Liver (tissue), 9 donors: ENCODE measurements around the gene ACTN4. TPM values are rescaled to one million over a fixed set of nuclear protein-coding genes. Genes with fewer than 3 reads are reported as not detected.

Source experiments
- DNase-seq: peaks from one replicate; pipeline ENCODE4 v3.0.0-alpha.2; 2017; ENCODE audit warnings: low spot score
- H3K27ac ChIP-seq, 2 donors: one replicate each; pipeline ENCODE4 v1.7.0; 2013; ENCODE audit warnings: inconsistent platforms in 2 of 2, low read length in 2 of 2, control low read depth in 1 of 2, low read depth in 1 of 2, mild to moderate bottlenecking in 1 of 2
- H3K27me3 ChIP-seq, 4 donors: one replicate each; pipeline versions ENCODE4 v1.6.1 to v1.7.0; 2013; ENCODE audit warnings: low read length in 3 of 4, inconsistent platforms in 1 of 4, mild to moderate bottlenecking in 1 of 4, moderate library complexity in 1 of 4; ENCODE audit not compliant: control insufficient read depth in 4 of 4, insufficient read depth in 4 of 4
- H3K36me3 ChIP-seq, 4 donors: one replicate each; pipeline versions ENCODE4 v1.6.1 to v1.7.0; 2013; ENCODE audit warnings: low read length in 3 of 4, mild to moderate bottlenecking in 3 of 4, low read depth in 1 of 4, moderate library complexity in 1 of 4; ENCODE audit not compliant: control insufficient read depth in 4 of 4, insufficient read depth in 3 of 4
- H3K4me1 ChIP-seq, 4 donors: one replicate each; pipeline versions ENCODE4 v1.6.1 to v1.7.0; 2013; ENCODE audit warnings: low read length in 3 of 4, mild to moderate bottlenecking in 3 of 4, moderate library complexity in 1 of 4; ENCODE audit not compliant: control insufficient read depth in 4 of 4, insufficient read depth in 4 of 4
- H3K4me3 ChIP-seq, 3 donors: one replicate each; pipeline versions ENCODE4 v1.6.1 to v1.7.0; 2013; ENCODE audit warnings: low read length in 3 of 3, control low read depth in 1 of 3, low read depth in 1 of 3, mild to moderate bottlenecking in 1 of 3
- H3K9ac ChIP-seq, 2 donors: one replicate each; pipeline ENCODE4 v1.7.0; 2013; ENCODE audit warnings: low read length in 2 of 2, mild to moderate bottlenecking in 2 of 2, moderate library complexity in 2 of 2, control low read depth in 1 of 2, low read depth in 1 of 2
- H3K9me3 ChIP-seq, 4 donors: one replicate each; pipeline versions ENCODE4 v1.6.1 to v1.7.0; 2013; ENCODE audit warnings: low read length in 3 of 4; ENCODE audit not compliant: control insufficient read depth in 4 of 4
- CTCF ChIP-seq: fragments of 150-350 bp; IDR thresholded peaks from 2 replicates; pipeline ENCODE4 v1.5.1; 2017; ENCODE audit warnings: improper control_type of control experiment, low read depth, low read length; ENCODE audit not compliant: missing input control
- FOXA1 ChIP-seq: IDR thresholded peaks from 2 replicates; pipeline ENCODE4 v1.6.1; 2016; ENCODE audit warnings: antibody characterized with exemption
- GABPA ChIP-seq, 2 donors: IDR thresholded peaks in 1 of 2; conservative IDR thresholded peaks in 1 of 2; 2 replicates each; pipeline ENCODE4 v1.6.1; 2016; ENCODE audit warnings: antibody characterized with exemption in 2 of 2, mild to moderate bottlenecking in 1 of 2, moderate library complexity in 1 of 2
- HNF4A ChIP-seq, 2 donors: conservative IDR thresholded peaks; 2 replicates each; pipeline ENCODE4 v1.6.1; 2016; ENCODE audit warnings: antibody characterized with exemption in 2 of 2, mild to moderate bottlenecking in 2 of 2
- NR2F2 ChIP-seq: IDR thresholded peaks from 2 replicates; pipeline ENCODE4 v1.6.1; 2016; ENCODE audit warnings: antibody characterized with exemption
- RAD21 ChIP-seq, 2 donors: IDR thresholded peaks; 2 replicates each; pipeline ENCODE4 v1.6.1; 2016; ENCODE audit warnings: antibody characterized with exemption in 2 of 2, mild to moderate bottlenecking in 2 of 2
- RXRA ChIP-seq, 2 donors: IDR thresholded peaks; 2 replicates each; pipeline ENCODE4 v1.6.1; 2017 to 2018; ENCODE audit warnings: antibody characterized with exemption in 2 of 2, mild to moderate bottlenecking in 1 of 2
- WGBS: extraction: QIAGEN DNeasy Blood & Tissue Kit; methylation state at CpG from one replicate; pipeline ENCODE4 v1.1.7; 2013; 5-methylcytosine and 5-hydroxymethylcytosine counted together
- polyA plus RNA-seq, 2 donors: library from polyadenylated mRNA; stranded (reverse) in 1 of 2; unstranded in 1 of 2; fragments of 200-250 nt in 1 of 2; fragments of >200 nt in 1 of 2; fragmentation: Nextera tagmentation in 1 of 2; extraction: Ambion mirVana in 1 of 2; gene quantifications; one replicate each; pipeline versions ENCODE4 v1.2.1 to v1.2.3, GENCODE V29; 2013 to 2015
- total RNA-seq, 2 donors: library from RNA; depleted of rRNA; stranded (reverse); fragments of >200 nt; gene quantifications; one replicate each; pipeline ENCODE4 v1.2.3, GENCODE V29; 2014
- donor health status: healthy.
- donor health status: healthy.
- donor health status: healthy.
- donor health status: healthy.
- donor health status: healthy.

ACTN4 gene
- total and polyA plus RNA-seq, 4 donors = 35.4 to 164 (median 98.7) TPM

GRCh38 chr19:38699647-38700349 lies 52.3 kb downstream of the ACTN4 start:
- Histone ChIP-seq H3K4me3 (no peak overlapping the region), H3K9me3 (no peaks in the 10 kb centered on the region), H3K9ac (no peak overlapping the region), H3K27me3 (no peaks in the 10 kb centered on the region), H3K4me1 (peaks cover 21 to 68% (median 55%) of the 10 kb centered on the region in 4 donors), H3K27ac (peak overlapping the region; percentile 16 to 65), H3K36me3 (peaks cover under 1 to 16% (median 7%) of the 10 kb centered on the region in 4 donors)
- TF ChIP-seq RAD21 (IDR thresholded peaks at IDR 0.05) (peak in 1 of 2 donors; percentile 11), NR2F2 (peak; percentile 19), HNF4A (conservative IDR thresholded peaks at IDR 0.05) (no peak)
- 83% methylated on average over 18 of the region's 18 CpGs for WGBS
- DNase-seq = no peak

GRCh38 chr19:38700350-38700901 lies 53.0 kb downstream of the ACTN4 start:
- 72% methylated on average over 22 of the region's 22 CpGs for WGBS
- no peaks in the 10 kb centered on the region for H3K9me3 ChIP-seq
- H3K27me3 ChIP-seq = no peaks in the 10 kb centered on the region
- H3K4me3 ChIP-seq = no peak overlapping the region
- TF ChIP-seq RAD21 (IDR thresholded peaks at IDR 0.05) = peak in 1 of 2 donors; percentile 3
- no peak for TF ChIP-seq RXRA (IDR thresholded peaks at IDR 0.05)
- TF ChIP-seq GABPA (IDR thresholded peaks at IDR 0.05 in 1 of 2, conservative IDR thresholded peaks at IDR 0.05 in 1 of 2) = no peak
- no peak for TF ChIP-seq CTCF
- no peak for TF ChIP-seq FOXA1
- H3K4me1 ChIP-seq = peaks cover 15 to 62% (median 53%) of the 10 kb centered on the region in 4 donors
- peaks cover 5 to 22% (median 8%) of the 10 kb centered on the region in 4 donors for H3K36me3 ChIP-seq
- H3K9ac ChIP-seq = no peak overlapping the region
- H3K27ac ChIP-seq = peak overlapping the region; percentile 65 to 78
- DNase-seq = no peak

- H3K4me1 ChIP-seq = peaks cover 13 to 62% (median 51%) of the 10 kb centered on the region in 4 donors
- H3K27me3 ChIP-seq = no peaks in the 10 kb centered on the region
- no peaks in the 10 kb centered on the region for H3K9me3 ChIP-seq
- DNase-seq = no peak
- WGBS = 56% methylated on average over 18 of the region's 18 CpGs
- no peak overlapping the region for H3K9ac ChIP-seq
- H3K36me3 ChIP-seq = peaks cover 9 to 27% (median 11%) of the 10 kb centered on the region in 4 donors
- TF ChIP-seq FOXA1 = peak; percentile 36
- TF ChIP-seq RXRA (IDR thresholded peaks at IDR 0.05) = no peak
- no peak for TF ChIP-seq CTCF
- H3K27ac ChIP-seq = peak overlapping the region; percentile 65 to 78
- no peak overlapping the region for H3K4me3 ChIP-seq
Measured at GRCh38 chr19:38700902-38701454, 53.5 kb downstream of the ACTN4 start.
